HT-29 (cell line): ENCODE measurements around the gene DNAJA3. TPM values are rescaled to one million over a fixed set of nuclear protein-coding genes. Genes with fewer than 3 reads are reported as not detected.

ENCODE experiments used
- DNase-seq: peaks from one replicate; pipeline ENCODE4 v3.0.0-alpha.2; 2015; ENCODE audit warnings: low spot score
- total RNA-seq: library from RNA; depleted of rRNA; stranded (reverse); fragments of >200 nt; shearing (Covaris generic); gene quantifications from 2 replicates; pipeline ENCODE4 v1.2.3, GENCODE V29; 2014

DNAJA3 gene
- total RNA-seq, 1 experiment from 2014 or later: 82.4 TPM

GRCh38 chr16:4474192-4474961, 48.7 kb downstream of the DNAJA3 start, which contains the start of gene NMRAL1:
NMRAL1 (minus strand) TSS chr16:4474625; CDS start chr16:4474132, 493 bp downstream.
- DNase-seq: peak; percentile 81

DNA sequence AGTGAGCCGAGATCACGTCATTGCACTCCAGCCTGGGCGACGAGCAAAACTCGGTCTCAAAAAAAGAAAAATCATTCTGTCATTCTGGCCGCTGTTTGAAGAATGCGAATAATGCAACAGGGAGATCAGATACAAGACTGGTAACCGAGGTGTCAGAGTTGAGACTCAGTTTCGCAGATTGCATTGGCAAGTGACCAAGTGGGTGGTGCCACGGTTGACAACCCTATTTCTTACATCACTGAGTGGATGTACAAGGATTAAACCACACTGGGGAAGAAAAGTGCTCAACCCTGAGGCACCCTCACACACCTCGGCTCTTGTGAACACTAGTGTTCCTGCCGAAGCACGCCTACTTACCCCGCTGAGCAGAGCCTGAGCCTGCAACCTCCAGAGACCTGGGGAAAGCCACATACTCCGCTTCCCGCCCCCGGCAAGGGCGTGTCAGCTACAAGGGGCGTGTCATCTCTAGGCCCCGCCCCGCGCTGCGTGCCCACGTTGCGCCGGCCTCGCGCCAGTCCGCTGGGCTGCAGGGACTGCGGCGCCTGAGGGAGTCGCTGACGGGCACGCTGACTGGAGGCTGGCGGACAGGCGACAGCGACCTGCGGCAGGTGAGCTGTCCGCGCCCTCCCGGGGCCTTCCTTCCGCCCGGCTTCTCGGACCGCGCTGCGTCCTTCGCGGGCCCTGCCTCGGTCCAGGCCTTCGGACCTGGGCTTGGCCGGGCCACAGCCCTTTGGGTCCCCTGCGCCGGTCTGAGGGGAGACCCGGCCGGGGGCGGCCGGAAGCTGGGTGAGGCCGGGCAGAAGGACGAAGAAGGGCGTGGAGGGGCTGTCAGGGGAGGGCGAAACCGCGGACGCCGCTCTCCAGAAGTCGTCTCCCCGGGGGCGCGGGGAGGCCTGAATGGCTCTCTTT, 50.5 kb downstream of the DNAJA3 start, which contains the start of gene HMOX2:
HMOX2 (plus strand) TSS at position 519 of the 909 bp plus-strand sequence. CDS start 29,127 bp downstream, outside the sequence.
- DNase-seq: peak; percentile 96

DNA sequence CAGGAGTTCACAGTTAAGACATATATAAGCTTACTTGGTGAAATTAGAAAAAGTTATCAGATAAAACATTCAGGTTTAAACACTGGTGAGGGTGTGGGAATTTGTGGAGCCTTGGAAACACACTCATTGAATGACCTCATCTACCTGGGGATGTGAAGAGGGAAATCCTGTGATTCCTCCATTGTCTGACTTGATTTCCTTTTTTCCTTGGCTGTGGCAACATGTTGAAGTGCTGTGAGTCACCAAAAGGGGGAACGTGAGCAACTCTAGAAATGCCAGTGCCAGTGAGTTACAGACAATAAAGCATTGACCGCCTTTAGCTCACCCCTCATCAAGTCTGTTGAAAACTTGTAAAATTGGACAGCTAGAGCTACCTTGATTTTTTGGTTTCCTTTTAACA, 52.3 kb downstream of the DNAJA3 start:
- peak; percentile 35 for DNase-seq

GRCh38 chr16:4481526-4481925, 55.9 kb downstream of the DNAJA3 start:
- DNase-seq: no peak

DNA sequence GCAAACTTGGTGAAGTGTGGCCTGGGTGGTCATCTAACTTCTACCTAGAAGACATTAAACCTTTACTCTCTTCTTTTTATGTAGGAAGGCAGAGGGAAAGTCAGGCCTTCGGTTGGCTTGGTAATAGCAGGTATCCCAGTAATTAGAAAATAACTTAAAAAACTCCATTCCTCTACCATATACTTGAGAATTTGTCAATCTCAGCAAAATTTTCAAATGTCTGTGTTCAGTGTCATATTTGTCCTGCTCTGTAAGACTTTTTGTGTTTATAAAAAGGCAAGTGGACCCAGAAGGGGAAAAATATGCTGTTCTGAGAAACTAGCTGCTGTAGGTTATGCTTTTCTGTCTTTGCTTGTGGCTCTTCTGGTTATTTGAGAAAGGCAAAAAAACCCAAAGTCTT, 56.3 kb downstream of the DNAJA3 start:
- DNase-seq: no peak

- DNase-seq: no peak
Measured at GRCh38 chr16:4486126-4486893, 60.6 kb downstream of the DNAJA3 start.

DNA sequence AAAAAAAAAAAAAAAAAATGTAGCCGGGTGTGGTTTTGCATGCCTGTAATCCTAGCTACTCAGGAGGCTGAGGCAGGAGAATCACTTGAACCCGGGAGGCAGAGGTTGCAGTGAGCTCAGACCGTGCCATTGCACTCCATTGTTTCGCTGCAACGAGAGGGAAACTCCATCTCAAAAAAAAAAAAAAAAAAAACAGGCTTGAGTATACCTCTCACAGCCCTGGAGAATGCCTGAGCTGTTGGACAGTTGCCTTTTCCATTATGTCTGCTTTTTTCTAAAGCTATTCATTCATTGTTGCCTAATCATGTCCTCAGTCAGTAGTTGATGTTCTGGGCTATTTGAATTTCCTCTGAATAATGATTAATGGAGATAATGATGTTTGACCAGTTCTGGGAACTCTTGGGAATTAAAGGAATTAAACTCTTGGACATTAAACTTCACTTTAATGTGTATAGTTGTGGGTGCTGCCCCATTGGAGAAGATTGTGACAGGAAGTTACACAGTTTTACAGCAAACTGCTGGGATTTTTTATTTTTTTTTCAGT, 62.4 kb downstream of the DNAJA3 start:
- no peak for DNase-seq

GRCh38 chr16:4488499-4488967, 62.9 kb downstream of the DNAJA3 start:
- no peak for DNase-seq

GRCh38 chr16:4489030-4489429, 63.4 kb downstream of the DNAJA3 start:
- no peak for DNase-seq

GRCh38 chr16:4491898-4492297, 66.2 kb downstream of the DNAJA3 start:
- DNase-seq: no peak

DNA sequence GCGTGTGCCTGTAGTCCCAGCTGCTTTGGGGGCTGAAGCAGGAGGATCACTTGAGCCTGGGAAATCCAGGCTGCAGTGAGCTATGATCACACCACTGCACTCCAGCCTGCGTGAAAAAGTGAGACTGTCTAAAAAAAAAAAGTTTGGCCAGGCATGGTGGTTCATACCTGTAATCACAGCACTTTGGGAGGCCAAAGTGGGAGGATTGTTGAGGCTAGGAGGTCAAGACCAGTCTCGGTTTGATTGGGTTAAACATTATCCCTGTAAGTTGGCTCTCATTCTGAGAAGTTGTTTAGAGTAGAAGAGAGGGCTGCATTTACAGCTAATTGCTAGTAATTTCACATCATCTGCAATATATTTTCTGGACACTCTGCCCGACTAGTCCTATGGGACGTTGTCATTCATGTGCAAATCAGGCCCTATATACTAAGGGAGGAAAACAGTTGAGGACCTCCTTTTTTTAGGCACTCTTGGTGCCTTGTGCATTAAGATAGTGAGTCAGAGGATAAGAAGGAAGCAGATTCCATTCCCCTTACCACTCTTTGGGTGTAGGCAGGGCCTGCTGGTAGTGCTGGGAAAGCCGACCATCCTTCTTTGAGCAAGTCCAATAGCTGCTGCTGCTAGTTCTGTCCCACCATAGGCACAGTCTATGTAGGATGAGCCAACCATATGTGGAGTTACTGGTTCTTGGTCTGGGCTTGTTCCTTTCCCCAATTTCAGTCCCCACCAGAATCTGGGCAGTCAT, 69.2 kb downstream of the DNAJA3 start:
- DNase-seq: no peak

GRCh38 chr16:4495766-4496165, 70.1 kb downstream of the DNAJA3 start:
- no peak for DNase-seq

- no peak for DNase-seq
Measured at GRCh38 chr16:4496305-4496704, 70.6 kb downstream of the DNAJA3 start.

DNA sequence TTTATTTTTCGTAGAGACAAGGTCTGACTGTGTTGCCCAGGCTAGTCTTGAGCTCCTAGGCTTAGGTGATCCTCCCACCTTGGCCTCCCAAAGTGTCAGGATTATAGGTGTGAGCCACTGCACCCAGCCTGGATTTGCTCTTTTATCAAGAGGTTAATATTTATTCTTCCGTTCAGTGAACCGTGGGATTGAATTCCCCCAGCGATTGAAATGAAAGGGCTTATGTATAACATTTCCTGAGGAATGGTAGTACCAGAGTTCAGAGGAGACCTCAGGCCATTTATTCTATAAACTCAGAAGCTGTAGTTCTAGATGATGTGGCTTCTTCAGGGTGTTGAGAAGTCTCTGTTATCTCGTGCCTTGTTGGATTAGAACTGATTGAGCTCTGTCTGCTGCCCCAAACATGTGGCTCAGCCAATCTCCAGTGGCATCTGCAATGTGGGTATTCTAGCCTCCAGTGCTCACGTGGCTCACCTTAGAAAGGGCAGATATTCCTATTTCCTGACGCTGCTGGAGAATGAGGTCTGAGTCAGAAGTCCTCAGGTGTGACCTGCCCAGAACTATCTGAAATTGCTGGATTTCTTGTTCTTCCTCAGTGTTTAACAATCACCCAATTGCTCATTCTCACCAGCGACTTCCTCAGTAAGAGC, 73.0 kb downstream of the DNAJA3 start:
- DNase-seq: no peak

GRCh38 chr16:4499196-4499555, 73.5 kb downstream of the DNAJA3 start:
- DNase-seq: no peak

- no peak for DNase-seq
Measured at GRCh38 chr16:4500272-4500671, 74.6 kb downstream of the DNAJA3 start.

- no peak for DNase-seq
Measured at GRCh38 chr16:4501071-4501478, 75.4 kb downstream of the DNAJA3 start.

GRCh38 chr16:4505356-4506147, 79.9 kb downstream of the DNAJA3 start:
- DNase-seq: no peak
